Mononuclear cell (primary cell): ENCODE results near the gene MAD2L1. TPM values are rescaled to one million over a fixed set of nuclear protein-coding genes. Genes with fewer than 3 reads are reported as not detected.
A peak's percentile ranks its signal among the peaks of the same experiment; 100 is the strongest.
"Not testable (repeated sequence)": the region's sequence is repeated elsewhere in the genome, so short reads cannot be mapped to it uniquely, and the experiment has no call there.

Experiments
- H3K27me3 ChIP-seq: 2 replicates; pipeline ENCODE4 v1.6.0; 2011; ENCODE audit warnings: low read length, control low read depth; ENCODE audit not compliant: insufficient read depth
- H3K4me1 ChIP-seq: 2 replicates; pipeline ENCODE4 v1.5.1; 2011; ENCODE audit warnings: mild to moderate bottlenecking, low read length, control low read depth; ENCODE audit not compliant: insufficient read depth
- H3K4me3 ChIP-seq: 2 replicates; pipeline ENCODE4 v1.5.1; 2011; ENCODE audit warnings: mild to moderate bottlenecking, low read length, moderate library complexity
- H3K9me3 ChIP-seq: 2 replicates; pipeline ENCODE4 v1.5.1; 2011; ENCODE audit warnings: low read depth, mild to moderate bottlenecking, control low read depth, low read length
- total RNA-seq: library from RNA; depleted of rRNA; stranded (reverse); fragments of >200 nt; gene quantifications from one replicate; pipeline ENCODE4 v1.2.3, GENCODE V29; 2012

The MAD2L1 gene
- total RNA-seq, 1 donor: 5.5 TPM

GRCh38 chr4:120071192-120071795 is 4.6 kb upstream of the MAD2L1 start:
- Histone ChIP-seq H3K4me3 (no peak overlapping the region), H3K27me3 (no peaks in the 10 kb centered on the region), H3K4me1 (peaks cover 10% of the 10 kb centered on the region), H3K9me3 (no peaks in the 10 kb centered on the region)

- H3K4me3 ChIP-seq: no peak overlapping the region
- H3K4me1 ChIP-seq: peaks cover 20% of the 10 kb centered on the region
- H3K27me3 ChIP-seq: no peaks in the 10 kb centered on the region
- no peaks in the 10 kb centered on the region for H3K9me3 ChIP-seq
These were observed 3.5 kb upstream of the MAD2L1 start for GRCh38 chr4:120070196-120070595.

GRCh38 chr4:120065974-120066516 is 603 bp downstream of the MAD2L1 start:
- peak overlapping the region; percentile 66 for H3K4me3 ChIP-seq
- no peaks in the 10 kb centered on the region for H3K27me3 ChIP-seq
- no peaks in the 10 kb centered on the region for H3K9me3 ChIP-seq
- peaks cover 24% of the 10 kb centered on the region for H3K4me1 ChIP-seq

- no peak overlapping the region for H3K4me3 ChIP-seq
- peaks cover 24% of the 10 kb centered on the region for H3K4me1 ChIP-seq
- no peaks in the 10 kb centered on the region for H3K9me3 ChIP-seq
- H3K27me3 ChIP-seq: no peaks in the 10 kb centered on the region
These were observed 1.8 kb downstream of the MAD2L1 start for GRCh38 chr4:120064887-120065286.

- not testable (repeated sequence) for H3K4me3 ChIP-seq, H3K9me3 ChIP-seq, H3K27me3 ChIP-seq
- peaks cover 24% of the 10 kb centered on the region for H3K4me1 ChIP-seq
These were observed 2.9 kb downstream of the MAD2L1 start for GRCh38 chr4:120063711-120064110.

- no peaks in the 10 kb centered on the region for H3K9me3 ChIP-seq
- H3K4me3 ChIP-seq: no peak overlapping the region
- peaks cover 18% of the 10 kb centered on the region for H3K4me1 ChIP-seq
- H3K27me3 ChIP-seq: no peaks in the 10 kb centered on the region
These were observed 3.9 kb downstream of the MAD2L1 start for GRCh38 chr4:120062663-120063195.

GRCh38 chr4:120059036-120059435 is 7.6 kb downstream of the MAD2L1 start:
- no peaks in the 10 kb centered on the region for H3K27me3 ChIP-seq
- peaks cover under 1% of the 10 kb centered on the region for H3K4me1 ChIP-seq
- H3K4me3 ChIP-seq: no peak overlapping the region
- H3K9me3 ChIP-seq: no peaks in the 10 kb centered on the region

GRCh38 chr4:120057416-120057815 is 9.2 kb downstream of the MAD2L1 start:
- no peak overlapping the region for H3K4me3 ChIP-seq
- H3K9me3 ChIP-seq: no peaks in the 10 kb centered on the region
- H3K27me3 ChIP-seq: no peaks in the 10 kb centered on the region
- peaks cover 9% of the 10 kb centered on the region for H3K4me1 ChIP-seq

GRCh38 chr4:120056246-120056645 is 10.4 kb downstream of the MAD2L1 start:
- no peaks in the 10 kb centered on the region for H3K27me3 ChIP-seq
- no peak overlapping the region for H3K4me3 ChIP-seq
- peaks cover 9% of the 10 kb centered on the region for H3K4me1 ChIP-seq
- H3K9me3 ChIP-seq: no peaks in the 10 kb centered on the region

GRCh38 chr4:120055795-120056194 is 10.9 kb downstream of the MAD2L1 start:
- Histone ChIP-seq H3K4me3 (no peak overlapping the region), H3K27me3 (no peaks in the 10 kb centered on the region), H3K9me3 (no peaks in the 10 kb centered on the region), H3K4me1 (peaks cover 9% of the 10 kb centered on the region)

- H3K4me3 ChIP-seq: no peak overlapping the region
- H3K27me3 ChIP-seq: no peaks in the 10 kb centered on the region
- peaks cover 9% of the 10 kb centered on the region for H3K4me1 ChIP-seq
- no peaks in the 10 kb centered on the region for H3K9me3 ChIP-seq
These were observed 11.5 kb downstream of the MAD2L1 start for GRCh38 chr4:120055162-120055561.

GRCh38 chr4:120053911-120054310 is 12.7 kb downstream of the MAD2L1 start:
- Histone ChIP-seq H3K27me3 (no peaks in the 10 kb centered on the region), H3K4me1 (peaks cover 13% of the 10 kb centered on the region), H3K9me3 (no peaks in the 10 kb centered on the region), H3K4me3 (no peak overlapping the region)

- Histone ChIP-seq H3K27me3 (no peaks in the 10 kb centered on the region), H3K9me3 (no peaks in the 10 kb centered on the region), H3K4me3 (no peak overlapping the region), H3K4me1 (peaks cover 13% of the 10 kb centered on the region)
These were observed 13.8 kb downstream of the MAD2L1 start for GRCh38 chr4:120052856-120053255.

GRCh38 chr4:120051253-120051652 is 15.4 kb downstream of the MAD2L1 start:
- Histone ChIP-seq H3K4me3 (no peak overlapping the region), H3K27me3 (no peaks in the 10 kb centered on the region), H3K9me3 (no peaks in the 10 kb centered on the region), H3K4me1 (peaks cover 13% of the 10 kb centered on the region)

- H3K4me3 ChIP-seq: no peak overlapping the region
- H3K27me3 ChIP-seq: no peaks in the 10 kb centered on the region
- no peaks in the 10 kb centered on the region for H3K9me3 ChIP-seq
- peaks cover 13% of the 10 kb centered on the region for H3K4me1 ChIP-seq
These were observed 16.7 kb downstream of the MAD2L1 start for GRCh38 chr4:120049732-120050494.
